ENCODE results near the gene AOAH.
"Not testable (repeated sequence)": the region's sequence is repeated elsewhere in the genome, so short reads cannot be mapped to it uniquely, and the experiment has no call there.

Gene AOAH

DNA sequence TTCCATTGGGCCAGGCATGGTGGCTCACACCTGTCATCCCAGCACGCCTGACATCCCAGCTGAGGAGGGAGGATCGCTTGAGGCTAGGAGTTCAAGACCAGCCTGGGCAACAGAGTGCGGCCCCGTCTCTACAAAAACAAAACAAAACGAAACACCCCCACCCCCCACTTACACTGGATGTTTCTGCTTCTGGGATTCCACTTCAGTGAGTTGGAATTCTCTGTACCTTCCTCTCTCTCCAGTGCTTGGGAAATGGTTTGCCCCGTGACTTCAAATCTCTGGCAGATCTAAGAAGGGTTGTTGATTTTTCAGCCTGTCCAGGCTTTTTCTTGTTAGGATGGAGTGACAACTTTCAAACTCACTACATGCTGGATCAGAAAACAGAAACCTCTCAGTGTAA is 227.7 kb downstream of the AOAH start:
- Histone ChIP-seq H3K9me3 (replicated peaks; ENCODE audit: insufficient read depth, low read length) (no peaks in the 10 kb centered on the region), H3K9me2 (replicated peaks; ENCODE audit: insufficient read depth, low read length) (no peaks in the 10 kb centered on the region), H3K4me2 (ENCODE audit: low read depth, low read length) (no peak overlapping the region), H2AFZ (ENCODE audit: low read length) (no peak overlapping the region), H4K20me1 (ENCODE audit: insufficient read depth, low read length) (no peaks in the 10 kb centered on the region), H3K27me3 (replicated peaks; ENCODE audit: insufficient read depth, low read length) (no peaks in the 10 kb centered on the region), H3F3A (ENCODE audit: insufficient read depth, low read length) (no peaks in the 10 kb centered on the region), H3K4me1 (ENCODE audit: low read length) (no peaks in the 10 kb centered on the region), H3K9ac (ENCODE audit: low read length) (no peak overlapping the region), H3K79me2 (ENCODE audit: low read length) (no peaks in the 10 kb centered on the region), H3K36me3 (replicated peaks; ENCODE audit: insufficient read depth, low read length) (no peaks in the 10 kb centered on the region), H3K27ac (ENCODE audit: low read length) (no peak overlapping the region), H3K4me3 (ENCODE audit: low read length) (no peak overlapping the region)
- DNase-seq: no peak
- TF ChIP-seq, protein P1, sequence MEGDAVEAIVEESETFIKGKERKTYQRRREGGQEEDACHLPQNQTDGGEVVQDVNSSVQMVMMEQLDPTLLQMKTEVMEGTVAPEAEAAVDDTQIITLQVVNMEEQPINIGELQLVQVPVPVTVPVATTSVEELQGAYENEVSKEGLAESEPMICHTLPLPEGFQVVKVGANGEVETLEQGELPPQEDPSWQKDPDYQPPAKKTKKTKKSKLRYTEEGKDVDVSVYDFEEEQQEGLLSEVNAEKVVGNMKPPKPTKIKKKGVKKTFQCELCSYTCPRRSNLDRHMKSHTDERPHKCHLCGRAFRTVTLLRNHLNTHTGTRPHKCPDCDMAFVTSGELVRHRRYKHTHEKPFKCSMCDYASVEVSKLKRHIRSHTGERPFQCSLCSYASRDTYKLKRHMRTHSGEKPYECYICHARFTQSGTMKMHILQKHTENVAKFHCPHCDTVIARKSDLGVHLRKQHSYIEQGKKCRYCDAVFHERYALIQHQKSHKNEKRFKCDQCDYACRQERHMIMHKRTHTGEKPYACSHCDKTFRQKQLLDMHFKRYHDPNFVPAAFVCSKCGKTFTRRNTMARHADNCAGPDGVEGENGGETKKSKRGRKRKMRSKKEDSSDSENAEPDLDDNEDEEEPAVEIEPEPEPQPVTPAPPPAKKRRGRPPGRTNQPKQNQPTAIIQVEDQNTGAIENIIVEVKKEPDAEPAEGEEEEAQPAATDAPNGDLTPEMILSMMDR (IDR thresholded peaks at IDR 0.05; ENCODE audit: low read length): no peak
- no peak for TF ChIP-seq EZH2 (optimal IDR thresholded peaks at IDR 0.05; ENCODE audit: low read depth, low read length)
- TF ChIP-seq EZH2phosphoT487 (IDR thresholded peaks at IDR 0.05; ENCODE audit: low read length): no peak

DNA sequence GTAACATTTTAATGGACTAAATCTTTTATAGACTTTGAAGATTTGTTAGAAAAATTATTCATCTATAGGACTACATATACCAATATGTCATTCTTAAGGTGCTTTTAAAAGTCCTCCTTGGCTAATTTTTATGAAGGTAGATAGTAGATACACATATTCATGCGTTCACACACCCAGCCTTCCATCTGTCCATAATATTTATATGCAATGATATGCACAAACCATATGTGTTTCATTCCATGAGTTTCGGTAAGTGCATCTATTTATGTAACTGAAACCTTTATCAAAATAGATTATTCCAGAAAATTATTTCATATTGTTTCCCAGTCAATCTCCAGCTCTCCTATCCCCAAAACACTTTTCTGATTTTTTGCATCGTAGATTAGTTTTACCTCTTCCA is 233.0 kb downstream of the AOAH start:
- H2AFZ ChIP-seq (ENCODE audit: low read length): no peak overlapping the region
- H3K4me2 ChIP-seq (ENCODE audit: low read depth, low read length): no peak overlapping the region
- H3K27ac ChIP-seq (ENCODE audit: low read length): no peak overlapping the region
- H3K9ac ChIP-seq (ENCODE audit: low read length): no peak overlapping the region
- no peaks in the 10 kb centered on the region for H3K9me3 ChIP-seq (replicated peaks; ENCODE audit: insufficient read depth, low read length)
- DNase-seq: no peak
- H3K4me1 ChIP-seq (ENCODE audit: low read length): no peaks in the 10 kb centered on the region
- H3K36me3 ChIP-seq (replicated peaks; ENCODE audit: insufficient read depth, low read length): no peaks in the 10 kb centered on the region
- no peaks in the 10 kb centered on the region for H3K27me3 ChIP-seq (replicated peaks; ENCODE audit: insufficient read depth, low read length)
- no peaks in the 10 kb centered on the region for H3K9me2 ChIP-seq (replicated peaks; ENCODE audit: insufficient read depth, low read length)
- no peaks in the 10 kb centered on the region for H3K79me2 ChIP-seq (ENCODE audit: low read length)
- H4K20me1 ChIP-seq (ENCODE audit: insufficient read depth, low read length): no peaks in the 10 kb centered on the region
- H3F3A ChIP-seq (ENCODE audit: insufficient read depth, low read length): no peaks in the 10 kb centered on the region
- no peak for TF ChIP-seq EZH2 (optimal IDR thresholded peaks at IDR 0.05; ENCODE audit: low read depth, low read length)
- TF ChIP-seq EZH2phosphoT487 (IDR thresholded peaks at IDR 0.05; ENCODE audit: low read length): no peak
- TF ChIP-seq, protein P1 (IDR thresholded peaks at IDR 0.05; ENCODE audit: low read length): no peak
- H3K4me3 ChIP-seq (ENCODE audit: low read length): no peak overlapping the region

DNA sequence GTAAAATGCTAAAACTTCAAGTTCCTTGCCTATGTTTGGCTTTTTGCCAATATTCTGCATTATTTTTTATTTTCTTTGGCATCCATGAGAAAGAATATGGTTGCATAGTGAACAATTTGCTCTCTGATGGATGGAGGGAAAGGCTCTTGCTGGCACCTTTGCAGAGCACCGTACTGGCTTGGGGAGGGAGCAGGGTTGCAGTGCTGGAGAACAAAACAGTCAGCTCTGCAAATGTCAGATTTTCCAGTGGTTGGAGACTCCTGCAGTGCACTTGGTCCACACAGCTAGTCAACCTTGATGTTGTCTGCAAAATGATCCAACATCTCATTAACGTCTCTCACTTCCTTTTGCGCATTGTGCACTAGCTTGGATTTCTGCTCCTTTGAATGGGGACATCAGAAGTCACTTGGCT is 233.9 kb downstream of the AOAH start:
- Histone ChIP-seq H3K27ac (ENCODE audit: low read length) (no peak overlapping the region), H3K4me3 (ENCODE audit: low read length) (no peak overlapping the region), H3K4me2 (ENCODE audit: low read depth, low read length) (no peak overlapping the region), H3K27me3 (replicated peaks; ENCODE audit: insufficient read depth, low read length) (no peaks in the 10 kb centered on the region), H2AFZ (ENCODE audit: low read length) (no peak overlapping the region), H3F3A (ENCODE audit: insufficient read depth, low read length) (no peaks in the 10 kb centered on the region), H3K36me3 (replicated peaks; ENCODE audit: insufficient read depth, low read length) (no peaks in the 10 kb centered on the region), H3K9ac (ENCODE audit: low read length) (no peak overlapping the region), H4K20me1 (ENCODE audit: insufficient read depth, low read length) (no peaks in the 10 kb centered on the region), H3K4me1 (ENCODE audit: low read length) (no peaks in the 10 kb centered on the region), H3K9me2 (replicated peaks; ENCODE audit: insufficient read depth, low read length) (no peaks in the 10 kb centered on the region), H3K9me3 (replicated peaks; ENCODE audit: insufficient read depth, low read length) (no peaks in the 10 kb centered on the region), H3K79me2 (ENCODE audit: low read length) (no peaks in the 10 kb centered on the region)
- DNase-seq: no peak
- TF ChIP-seq EZH2phosphoT487 (IDR thresholded peaks at IDR 0.05; ENCODE audit: low read length): no peak
- TF ChIP-seq, protein P1 (IDR thresholded peaks at IDR 0.05; ENCODE audit: low read length): no peak

DNA sequence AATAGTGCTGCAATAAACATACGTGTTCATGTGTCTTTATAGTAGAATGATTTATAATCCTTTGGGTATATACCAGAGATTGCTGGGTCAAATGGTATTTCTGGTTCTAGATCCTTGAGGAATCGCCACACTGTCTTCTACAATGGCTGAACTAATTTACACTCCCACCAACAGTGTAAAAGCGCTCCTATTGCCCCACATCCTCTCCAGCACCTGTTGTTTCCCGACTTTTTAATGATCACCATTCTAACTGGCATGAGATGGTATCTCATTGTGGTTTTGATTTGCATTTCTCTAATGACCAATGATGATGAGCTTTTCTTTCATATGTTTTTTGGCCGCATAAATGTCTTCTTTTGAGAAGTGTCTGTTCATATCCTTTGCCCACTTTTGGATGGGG is 235.6 kb downstream of the AOAH start:
- not testable (repeated sequence) for DNase-seq; H3K36me3 ChIP-seq (replicated peaks; ENCODE audit: insufficient read depth, low read length); H3K9ac ChIP-seq (ENCODE audit: low read length); H3K27me3 ChIP-seq (replicated peaks; ENCODE audit: insufficient read depth, low read length); H3K9me2 ChIP-seq (replicated peaks; ENCODE audit: insufficient read depth, low read length); H3K4me1 ChIP-seq (ENCODE audit: low read length); H3K79me2 ChIP-seq (ENCODE audit: low read length); H3K4me2 ChIP-seq (ENCODE audit: low read depth, low read length); H4K20me1 ChIP-seq (ENCODE audit: insufficient read depth, low read length); H3K27ac ChIP-seq (ENCODE audit: low read length); H2AFZ ChIP-seq (ENCODE audit: low read length); H3K9me3 ChIP-seq (replicated peaks; ENCODE audit: insufficient read depth, low read length); H3K4me3 ChIP-seq (ENCODE audit: low read length); H3F3A ChIP-seq (ENCODE audit: insufficient read depth, low read length)
